ENCODE measurements around the gene DCTD. TPM values are rescaled to one million over a fixed set of nuclear protein-coding genes. Genes with fewer than 3 reads are reported as not detected.

Gene DCTD
- total RNA-seq, 2 experiments from 2014 or later, result 65.1 to 69.9 TPM

DNA sequence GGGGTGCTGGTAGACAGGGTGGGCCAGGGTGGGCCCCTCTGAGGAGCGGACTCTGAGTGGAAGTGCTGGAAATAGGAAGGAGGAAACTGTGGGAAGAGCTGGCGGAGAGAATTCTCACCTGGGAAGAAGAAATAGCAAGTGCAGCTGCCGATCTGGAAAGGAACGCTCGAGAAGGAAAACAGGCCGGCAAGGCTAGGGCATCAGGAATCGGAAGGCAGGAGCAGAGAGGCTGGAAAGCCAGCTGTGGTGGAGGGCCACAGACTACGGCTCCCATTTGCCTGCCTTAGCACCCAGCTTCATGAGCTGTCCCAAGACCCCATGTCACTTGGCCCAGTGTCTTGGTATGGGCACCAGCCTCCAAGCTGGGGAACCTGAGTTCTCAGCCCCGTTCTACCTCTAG, 37.3 kb downstream of the DCTD start:
- Mint-ChIP-seq H3K27ac (no peak overlapping the region), H3K4me3 (no peak overlapping the region), H3K36me3 (peaks cover 20% of the 10 kb centered on the region), H3K9me3 (peaks cover 1% of the 10 kb centered on the region), H3K27me3 (no peaks in the 10 kb centered on the region), H3K4me1 (no peaks in the 10 kb centered on the region)
- ATAC-seq (ENCODE audit: low read depth), result no peak
- DNase-seq, result no peak
- POLR2A ChIA-PET, result no interaction called here

DNA sequence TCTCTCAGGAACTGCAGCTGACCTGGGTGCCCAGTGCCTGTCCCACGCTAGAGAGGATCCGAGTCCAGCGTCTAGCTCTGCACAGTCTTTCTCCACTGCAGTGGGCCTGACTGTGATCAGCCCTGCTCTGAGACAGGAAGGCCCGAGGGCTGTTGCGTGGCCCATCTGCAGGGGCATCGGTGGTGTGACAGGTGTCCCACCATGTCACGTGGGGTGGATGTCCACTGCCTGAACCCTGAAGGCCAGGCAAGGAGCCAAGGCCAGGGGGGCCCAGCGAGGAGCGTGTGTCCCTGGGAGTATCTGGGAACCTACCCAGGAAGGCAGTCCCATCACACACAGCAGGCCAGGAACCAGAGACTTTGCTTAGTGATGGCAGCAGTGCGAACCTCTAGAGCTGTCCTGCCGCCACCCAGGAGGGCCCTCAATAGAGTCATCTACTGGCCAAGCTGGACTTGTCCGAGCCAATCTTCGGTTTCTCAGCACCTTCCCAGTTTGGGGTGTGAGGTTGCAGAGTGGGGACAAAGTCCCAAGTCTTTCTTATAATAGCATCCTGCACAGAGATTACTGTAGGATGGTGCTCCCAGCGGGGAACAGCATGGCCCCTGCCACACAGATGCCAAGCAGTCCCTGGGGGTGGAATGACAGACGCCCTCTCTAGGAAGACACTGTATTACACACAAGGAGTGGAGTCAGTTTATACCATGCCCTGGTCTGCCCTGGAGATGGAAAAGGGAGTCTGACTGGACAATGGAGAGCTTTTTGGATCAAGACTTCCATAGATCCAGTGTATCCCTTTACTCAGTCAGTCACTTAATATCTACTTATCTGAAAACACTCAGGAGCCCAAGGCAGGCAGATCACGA, 38.3 kb downstream of the DCTD start:
- H3K4me1 Mint-ChIP-seq, result no peaks in the 10 kb centered on the region
- H3K4me3 Mint-ChIP-seq, result no peak overlapping the region
- ATAC-seq (ENCODE audit: low read depth), result no peak
- POLR2A ChIA-PET, result no interaction called here
- DNase-seq, result no peak
- H3K27ac Mint-ChIP-seq, result no peak overlapping the region
- no peaks in the 10 kb centered on the region for H3K27me3 Mint-ChIP-seq
- no peaks in the 10 kb centered on the region for H3K9me3 Mint-ChIP-seq
- H3K36me3 Mint-ChIP-seq, result peaks cover 12% of the 10 kb centered on the region

DNA sequence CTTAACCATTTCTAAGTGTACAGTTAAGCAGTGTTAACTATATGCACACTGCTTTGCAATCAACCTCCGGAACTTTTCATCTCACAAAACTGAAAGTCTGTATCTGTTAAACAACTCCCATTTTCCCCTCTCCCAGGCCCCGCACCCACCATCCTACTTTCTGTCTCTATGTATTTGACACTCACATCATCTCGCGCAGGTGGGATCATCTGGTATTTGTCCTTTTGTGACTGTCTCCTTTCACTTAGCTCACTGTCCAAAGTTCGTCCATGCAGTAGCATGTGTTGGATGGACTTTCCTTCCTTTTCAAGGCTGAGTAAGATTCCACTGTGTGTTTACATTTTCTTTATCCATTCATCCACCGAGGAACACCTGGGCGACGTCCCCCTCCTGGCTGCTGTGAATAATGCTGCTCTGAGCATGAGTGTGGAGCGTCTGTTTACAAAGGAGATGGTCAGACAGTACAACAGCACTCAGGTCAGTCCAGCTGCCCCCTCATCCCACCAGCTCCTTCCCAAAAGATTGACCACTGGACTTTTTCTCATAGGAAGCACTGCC, 39.8 kb downstream of the DCTD start:
- no peaks in the 10 kb centered on the region for H3K9me3 Mint-ChIP-seq
- no peak overlapping the region for H3K4me3 Mint-ChIP-seq
- H3K4me1 Mint-ChIP-seq, result no peaks in the 10 kb centered on the region
- H3K36me3 Mint-ChIP-seq, result no peaks in the 10 kb centered on the region
- H3K27me3 Mint-ChIP-seq, result no peaks in the 10 kb centered on the region
- DNase-seq, result no peak
- no peak for ATAC-seq (ENCODE audit: low read depth)
- POLR2A ChIA-PET, result no interaction called here
- no peak overlapping the region for H3K27ac Mint-ChIP-seq

DNA sequence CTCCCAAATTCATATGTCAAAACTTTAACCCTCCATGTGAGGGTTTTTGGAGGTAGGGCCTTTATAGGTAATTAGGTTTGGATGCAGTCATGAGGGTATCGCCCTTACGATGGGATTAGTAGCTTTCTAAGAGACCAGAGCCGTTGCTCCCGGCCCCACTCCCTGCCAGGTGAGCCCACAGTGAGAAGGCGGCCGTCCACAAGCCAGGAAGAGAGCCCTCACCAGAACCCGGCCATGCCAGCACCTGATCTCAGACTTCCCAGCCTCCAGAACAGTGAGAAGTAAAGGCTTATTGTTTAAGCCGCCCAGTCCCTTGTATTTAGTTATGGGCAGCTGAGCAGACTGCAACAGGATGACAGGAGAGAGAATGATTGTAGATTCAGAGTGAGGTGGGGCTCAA, 40.8 kb downstream of the DCTD start:
- no peak overlapping the region for H3K4me3 Mint-ChIP-seq
- no peaks in the 10 kb centered on the region for H3K27me3 Mint-ChIP-seq
- H3K9me3 Mint-ChIP-seq, result no peaks in the 10 kb centered on the region
- POLR2A ChIA-PET, result no interaction called here
- H3K36me3 Mint-ChIP-seq, result peaks cover 2% of the 10 kb centered on the region
- ATAC-seq (ENCODE audit: low read depth) (no peak), DNase-seq (no peak)
- no peaks in the 10 kb centered on the region for H3K4me1 Mint-ChIP-seq
- no peak overlapping the region for H3K27ac Mint-ChIP-seq

DNA sequence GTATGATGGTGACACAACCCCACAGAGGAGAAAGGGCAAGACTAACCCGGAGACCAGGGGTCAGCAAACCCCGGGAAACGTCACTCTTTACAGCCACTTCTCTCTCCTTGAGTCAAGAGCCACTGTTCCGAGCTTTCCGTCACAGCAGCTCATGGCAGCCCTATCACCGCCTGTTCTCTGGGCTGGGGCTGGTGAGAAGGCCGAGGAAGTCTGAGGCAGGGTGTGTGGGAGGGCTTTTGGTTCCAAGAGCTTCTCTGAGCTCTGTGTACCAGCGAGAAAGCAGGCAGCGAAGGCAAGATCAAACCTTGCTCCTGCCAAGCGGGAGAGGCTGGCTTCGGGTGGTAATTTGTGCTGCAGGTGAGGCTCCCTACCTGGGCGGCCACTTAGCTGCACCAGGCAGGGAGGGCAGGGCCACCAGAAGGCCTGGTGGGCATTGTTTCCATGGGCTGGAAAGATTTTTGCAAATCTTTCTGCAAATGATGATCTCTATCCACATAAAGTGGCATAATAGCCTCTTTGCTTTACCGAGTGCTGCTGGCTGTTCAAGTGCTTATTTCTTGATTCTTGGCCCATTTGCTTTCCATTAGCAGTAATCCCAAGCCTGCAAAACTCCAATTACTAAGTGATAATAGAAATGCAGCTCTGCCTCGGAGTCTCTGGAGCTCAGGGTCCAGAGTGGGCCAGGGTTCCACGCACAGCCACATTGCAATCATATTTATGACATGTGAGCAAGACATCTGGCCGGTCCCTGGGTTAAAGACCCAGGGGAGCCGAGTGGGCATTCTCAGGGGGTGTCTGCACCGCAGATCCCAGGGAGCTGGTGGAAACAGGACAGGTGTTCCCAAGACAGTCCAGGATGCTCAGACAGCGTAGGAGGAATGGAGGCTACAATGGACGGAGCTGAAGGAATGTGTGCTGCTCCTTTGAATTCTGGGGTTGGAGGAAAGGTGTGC, 41.5 kb downstream of the DCTD start:
- Mint-ChIP-seq H3K4me3 (no peak overlapping the region), H3K27ac (no peak overlapping the region), H3K36me3 (peaks cover 2% of the 10 kb centered on the region), H3K27me3 (no peaks in the 10 kb centered on the region), H3K4me1 (no peaks in the 10 kb centered on the region), H3K9me3 (no peaks in the 10 kb centered on the region)
- ATAC-seq (ENCODE audit: low read depth) (no peak), DNase-seq (no peak)
- POLR2A ChIA-PET, result no interaction called here

DNA sequence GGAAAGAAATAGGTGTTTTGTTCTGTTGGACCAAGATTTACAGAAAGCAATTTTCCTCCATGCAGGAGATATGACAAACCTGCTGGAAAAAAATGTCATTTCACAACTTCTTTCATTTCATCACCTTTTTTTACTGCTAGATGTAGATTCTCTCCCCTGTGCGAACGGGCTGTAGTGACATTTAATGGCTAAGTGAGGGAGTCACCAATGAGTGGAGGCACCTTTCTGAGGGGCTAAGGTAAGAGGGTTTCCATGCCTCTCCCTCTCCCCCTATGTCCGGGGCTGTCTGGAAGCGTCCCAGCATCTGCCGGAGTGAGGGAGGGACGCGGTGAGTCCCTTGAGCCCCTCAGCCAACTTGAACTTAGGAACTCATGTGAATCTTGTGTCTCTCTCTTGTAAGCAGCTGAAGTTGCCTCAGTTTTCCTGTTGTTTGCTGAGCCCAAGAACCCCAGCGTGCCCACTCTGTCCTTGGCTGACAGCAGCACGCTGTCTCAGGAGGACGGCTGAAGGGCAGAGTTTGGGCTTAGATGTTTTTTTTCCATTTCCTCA, 42.3 kb downstream of the DCTD start:
- Mint-ChIP-seq H3K27me3 (no peaks in the 10 kb centered on the region), H3K4me3 (no peak overlapping the region), H3K4me1 (no peaks in the 10 kb centered on the region), H3K9me3 (no peaks in the 10 kb centered on the region), H3K36me3 (peaks cover 2% of the 10 kb centered on the region), H3K27ac (no peak overlapping the region)
- POLR2A ChIA-PET, result no interaction called here
- DNase-seq (no peak), ATAC-seq (ENCODE audit: low read depth) (no peak)

DNA sequence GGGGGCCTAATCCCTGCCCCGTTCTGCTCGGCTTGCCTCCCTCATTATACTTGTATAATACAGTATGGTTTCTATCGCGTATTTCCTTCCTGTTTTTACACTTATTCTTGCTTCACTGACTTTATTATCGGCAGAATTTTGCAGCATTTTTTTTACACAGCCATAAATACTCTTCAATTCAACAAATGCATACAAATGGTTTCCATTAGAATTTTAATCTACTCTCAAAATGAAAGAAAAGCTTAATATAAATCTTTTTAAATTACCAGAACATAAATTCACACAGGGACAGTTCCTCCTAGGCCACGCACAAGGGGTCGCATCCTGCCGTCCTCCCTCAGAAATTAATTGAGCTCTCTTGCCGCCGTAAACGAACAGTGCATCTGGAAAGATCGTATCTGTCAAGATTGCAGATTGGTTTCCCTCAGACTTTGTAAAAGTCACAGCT, 42.9 kb downstream of the DCTD start:
- no peaks in the 10 kb centered on the region for H3K27me3 Mint-ChIP-seq
- no peak overlapping the region for H3K4me3 Mint-ChIP-seq
- no peaks in the 10 kb centered on the region for H3K9me3 Mint-ChIP-seq
- H3K27ac Mint-ChIP-seq, result no peak overlapping the region
- DNase-seq (no peak), ATAC-seq (ENCODE audit: low read depth) (no peak)
- H3K4me1 Mint-ChIP-seq, result no peaks in the 10 kb centered on the region
- POLR2A ChIA-PET, result no interaction called here
- peaks cover 2% of the 10 kb centered on the region for H3K36me3 Mint-ChIP-seq

DNA sequence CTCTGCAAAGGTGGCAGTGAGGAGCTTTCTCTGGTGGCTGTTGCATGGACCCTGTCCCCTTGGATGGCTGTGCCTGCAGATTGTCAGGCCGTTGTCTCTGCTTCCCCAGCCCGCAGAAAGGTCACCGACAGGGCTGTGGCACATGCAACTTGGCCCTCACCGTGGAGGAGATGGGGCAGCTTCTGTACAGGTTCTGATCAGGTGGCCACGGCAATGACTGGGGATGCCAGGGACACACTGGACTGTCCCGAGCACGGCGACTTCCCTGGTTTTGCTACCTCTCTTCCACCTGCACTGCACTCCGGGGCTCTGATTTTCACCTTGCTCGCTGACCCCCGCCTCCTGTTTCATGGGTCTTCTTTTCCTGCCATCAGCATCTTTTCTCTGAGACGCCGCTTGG, 43.5 kb downstream of the DCTD start:
- no peaks in the 10 kb centered on the region for H3K27me3 Mint-ChIP-seq
- no peak overlapping the region for H3K4me3 Mint-ChIP-seq
- no peak overlapping the region for H3K27ac Mint-ChIP-seq
- no peaks in the 10 kb centered on the region for H3K4me1 Mint-ChIP-seq
- no peaks in the 10 kb centered on the region for H3K9me3 Mint-ChIP-seq
- POLR2A ChIA-PET, result no interaction called here
- DNase-seq (no peak), ATAC-seq (ENCODE audit: low read depth) (no peak)
- H3K36me3 Mint-ChIP-seq, result peaks cover 2% of the 10 kb centered on the region

DNA sequence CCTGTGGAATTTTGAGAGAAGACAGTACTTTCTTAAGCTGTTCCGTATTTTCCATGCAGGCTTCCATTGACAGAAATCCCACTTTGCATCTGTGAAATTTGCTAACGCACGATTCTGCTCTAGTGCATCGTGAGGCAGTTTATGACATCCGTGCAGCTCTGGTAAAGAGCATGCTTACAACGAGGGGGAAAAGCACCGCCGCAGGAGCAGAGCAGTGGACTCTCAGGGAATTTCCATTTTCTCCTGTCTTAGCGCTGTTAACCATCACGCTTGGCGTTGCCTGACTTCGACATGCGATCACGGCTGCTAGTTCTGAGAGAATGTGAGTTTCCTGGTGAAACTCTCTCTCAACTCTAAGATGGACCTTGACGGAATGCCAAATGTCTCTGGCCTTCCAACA, 43.9 kb downstream of the DCTD start:
- Mint-ChIP-seq H3K36me3 (peaks cover 2% of the 10 kb centered on the region), H3K27me3 (no peaks in the 10 kb centered on the region), H3K9me3 (no peaks in the 10 kb centered on the region), H3K27ac (no peak overlapping the region), H3K4me3 (no peak overlapping the region), H3K4me1 (no peaks in the 10 kb centered on the region)
- DNase-seq (no peak), ATAC-seq (ENCODE audit: low read depth) (no peak)
- POLR2A ChIA-PET, result no interaction called here

DNA sequence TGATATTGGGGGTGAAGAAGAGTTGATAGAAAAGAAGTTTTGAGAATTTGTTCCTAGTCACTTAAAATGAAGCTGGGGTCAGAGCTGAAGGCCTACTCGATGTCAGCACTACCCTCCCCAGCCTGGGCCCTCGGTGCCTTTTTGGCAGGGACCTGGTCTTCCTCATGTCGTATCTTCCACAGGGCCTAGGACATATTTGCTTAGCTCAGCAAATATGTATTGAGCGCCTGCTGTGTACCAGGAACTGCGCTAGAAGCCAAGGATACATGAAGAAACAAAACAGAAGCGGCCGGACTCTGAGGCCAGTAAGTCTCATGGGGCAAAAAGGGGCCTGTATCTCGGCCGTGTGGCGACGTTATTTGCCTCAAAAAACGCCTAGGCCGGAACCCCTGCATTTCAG, 44.3 kb downstream of the DCTD start:
- Mint-ChIP-seq H3K9me3 (no peaks in the 10 kb centered on the region), H3K27me3 (no peaks in the 10 kb centered on the region), H3K27ac (no peak overlapping the region), H3K4me1 (no peaks in the 10 kb centered on the region), H3K36me3 (peaks cover 2% of the 10 kb centered on the region), H3K4me3 (no peak overlapping the region)
- ATAC-seq (ENCODE audit: low read depth) (no peak), DNase-seq (no peak)
- POLR2A ChIA-PET, result no interaction called here

DNA sequence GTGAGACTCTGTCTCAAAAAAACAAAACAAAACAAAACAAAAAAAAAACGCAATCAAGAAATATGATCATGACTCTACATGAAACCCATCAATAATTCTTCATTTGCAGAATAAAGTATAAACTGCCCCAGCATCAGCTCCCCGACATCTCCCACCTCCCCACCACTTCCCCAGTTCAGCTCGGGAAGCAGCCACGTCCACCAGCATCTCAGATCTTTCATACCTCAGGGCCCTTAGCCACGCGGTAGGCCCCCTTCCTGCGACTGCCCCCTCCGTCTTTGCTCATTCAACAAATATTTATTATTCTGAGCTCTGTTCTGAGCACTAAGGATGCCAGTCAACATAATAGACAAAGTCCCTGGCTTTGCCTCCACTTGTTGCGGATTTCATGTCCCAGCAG, 45.6 kb downstream of the DCTD start:
- H3K36me3 Mint-ChIP-seq, result peaks cover 2% of the 10 kb centered on the region
- ATAC-seq (ENCODE audit: low read depth) (no peak), DNase-seq (no peak)
- no peaks in the 10 kb centered on the region for H3K27me3 Mint-ChIP-seq
- H3K4me3 Mint-ChIP-seq, result no peak overlapping the region
- H3K9me3 Mint-ChIP-seq, result no peaks in the 10 kb centered on the region
- no peaks in the 10 kb centered on the region for H3K4me1 Mint-ChIP-seq
- POLR2A ChIA-PET, result interaction anchor here (0.7 kb wide), 1 partner anchor 590 kb away, joined by 3 read pairs; no protein-coding TSS in a partner anchor
- no peak overlapping the region for H3K27ac Mint-ChIP-seq

DNA sequence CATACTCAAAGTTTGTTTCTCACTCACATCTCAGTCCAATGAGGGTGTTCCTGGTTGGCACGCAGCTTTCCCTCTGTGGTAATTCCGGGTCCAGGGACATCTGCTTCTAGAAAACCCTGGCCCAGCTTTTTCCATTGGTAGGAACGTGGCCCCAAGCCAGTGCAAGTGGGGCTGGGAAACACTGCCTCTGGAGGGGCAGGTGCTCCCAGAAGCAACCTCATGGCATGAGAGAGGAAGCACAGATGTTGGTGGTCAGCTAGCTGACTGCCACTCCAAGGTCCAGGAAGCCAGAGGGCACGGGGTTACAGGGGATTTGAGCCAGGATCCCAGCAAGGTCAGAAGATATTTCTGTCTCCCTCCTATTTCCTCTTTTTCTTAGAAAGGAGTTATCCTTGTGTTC, 47.5 kb downstream of the DCTD start:
- POLR2A ChIA-PET, result no interaction called here
- Mint-ChIP-seq H3K4me1 (peaks cover 2% of the 10 kb centered on the region), H3K27ac (no peak overlapping the region), H3K27me3 (no peaks in the 10 kb centered on the region), H3K36me3 (peaks cover 2% of the 10 kb centered on the region), H3K9me3 (no peaks in the 10 kb centered on the region), H3K4me3 (no peak overlapping the region)
- DNase-seq (no peak), ATAC-seq (ENCODE audit: low read depth) (no peak)

DNA sequence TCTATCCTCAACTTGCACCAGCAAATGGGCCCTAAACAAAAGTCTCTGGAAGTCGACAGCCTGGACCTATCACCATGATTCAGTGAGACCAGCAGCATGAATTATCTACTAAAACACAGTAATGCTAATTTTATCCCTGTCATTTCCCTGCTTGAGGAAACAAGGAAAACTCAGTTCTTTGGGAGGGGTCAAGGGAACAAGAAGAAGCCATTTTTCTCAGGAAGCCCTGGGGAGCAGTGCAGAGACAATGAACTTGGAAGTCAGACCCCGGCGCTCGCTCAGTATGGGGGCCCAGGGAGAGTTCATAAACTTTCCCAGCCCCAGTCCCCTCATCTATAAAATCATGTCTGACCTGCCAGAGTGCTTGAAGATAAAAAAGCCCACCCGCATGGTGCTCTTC, 50.4 kb downstream of the DCTD start:
- POLR2A ChIA-PET, result no interaction called here
- no peak overlapping the region for H3K4me3 Mint-ChIP-seq
- no peaks in the 10 kb centered on the region for H3K36me3 Mint-ChIP-seq
- no peak overlapping the region for H3K27ac Mint-ChIP-seq
- ATAC-seq (ENCODE audit: low read depth) (no peak), DNase-seq (no peak)
- H3K4me1 Mint-ChIP-seq, result peaks cover 2% of the 10 kb centered on the region
- H3K27me3 Mint-ChIP-seq, result no peaks in the 10 kb centered on the region
- H3K9me3 Mint-ChIP-seq, result no peaks in the 10 kb centered on the region
